ENCODE results near the gene OR52B2.

GRCh38 chr11:6129011-6129410, 41.1 kb downstream of the OR52B2 start:
- TF ChIP-seq EZH2phosphoT487 (IDR thresholded peaks at IDR 0.05; ENCODE audit: low read length) (no peak), CTCF (IDR thresholded peaks at IDR 0.05; ENCODE audit: low read length) (no peak), EZH2 (optimal IDR thresholded peaks at IDR 0.05; ENCODE audit: low read depth, low read length) (no peak)
